ENCODE results near the gene CDKN2D. TPM values are rescaled to one million over a fixed set of nuclear protein-coding genes. Genes with fewer than 3 reads are reported as not detected.

Gene CDKN2D
- total RNA-seq = 8.3 to 12.0 TPM (median 10.4 TPM) in 3 replicates
- long read RNA-seq, transcript CDKN2D-202 (2 exons, 1,422 nt) = major isoform, 12 of 35 reads
- long read RNA-seq, partial matches to known transcripts = 0 of 35 reads
- long read RNA-seq, other reads (novel, unspliced or antisense) = 23 of 35 reads

DNA sequence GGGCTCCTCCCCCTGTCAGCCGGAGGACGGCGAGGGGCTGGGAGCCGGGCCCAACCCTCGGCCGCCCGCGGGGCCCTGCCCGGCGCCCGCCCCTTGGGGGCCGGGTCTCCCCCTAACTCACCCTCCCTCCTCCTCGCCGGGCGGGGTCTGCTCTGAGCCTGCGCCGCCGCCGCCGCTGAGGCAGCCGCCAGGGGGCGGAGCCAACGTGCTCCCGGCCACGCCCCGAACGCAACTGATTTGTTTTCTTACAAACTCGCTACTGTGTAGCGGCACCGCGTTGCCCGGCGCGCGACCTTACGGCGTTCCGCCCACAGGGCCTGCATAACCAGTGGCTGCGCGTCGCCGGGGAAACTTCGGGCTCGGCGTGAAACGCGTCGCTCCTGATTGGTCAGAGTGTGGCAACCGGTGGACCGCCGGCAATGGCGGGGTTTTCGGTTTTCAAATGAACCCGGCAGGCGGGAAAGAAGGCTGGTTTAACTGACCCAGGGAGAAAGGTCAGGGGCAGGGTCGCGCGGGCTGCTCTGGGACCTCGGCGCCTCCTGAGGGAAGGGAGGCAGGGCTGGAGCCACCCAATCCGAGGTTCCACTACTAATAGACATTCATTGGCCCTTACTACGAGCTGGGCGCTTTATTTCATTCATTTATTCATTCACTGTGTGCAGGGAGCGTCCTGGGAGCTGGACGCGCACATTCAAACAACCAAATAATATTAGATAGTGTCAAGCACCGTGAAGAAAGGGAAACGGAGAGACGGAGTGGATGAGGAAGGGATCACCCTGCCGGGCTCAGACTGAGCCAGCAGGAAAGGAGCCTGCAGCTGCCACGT is at the start of gene CDKN2D:
CDKN2D (minus strand) TSS at position 154 of the 826 bp plus-strand sequence. CDS start 326 bp downstream, outside the sequence.
- H3K27ac Mint-ChIP-seq (ENCODE audit: unreplicated experiment) = peak within 1 kb of the TSS; percentile 82
- peak within 1 kb of the TSS; percentile 84 for H3K4me3 Mint-ChIP-seq (ENCODE audit: unreplicated experiment)
- H3K27me3 Mint-ChIP-seq (ENCODE audit: low read depth) = no peaks in the 10 kb centered on the region
- TF ChIP-seq CTCF (IDR thresholded peaks at IDR 0.05) = peak; percentile 24
- no peaks in the 10 kb centered on the region for H3K9me3 Mint-ChIP-seq (ENCODE audit: low read depth)
- H3K4me1 Mint-ChIP-seq (ENCODE audit: low read depth) = peaks cover 42% of the 10 kb centered on the region
- no peaks in the 10 kb centered on the region for H3K36me3 Mint-ChIP-seq (ENCODE audit: low read depth)
- DNase-seq (ENCODE audit: low spot score) = peak; percentile 100

- peak overlapping the region; percentile 36 for H3K4me3 Mint-ChIP-seq (ENCODE audit: unreplicated experiment)
- H3K9me3 Mint-ChIP-seq (ENCODE audit: low read depth) = no peaks in the 10 kb centered on the region
- H3K27ac Mint-ChIP-seq (ENCODE audit: unreplicated experiment) = peak overlapping the region; percentile 98
- peaks cover 20% of the 10 kb centered on the region for H3K4me1 Mint-ChIP-seq (ENCODE audit: low read depth)
- no peaks in the 10 kb centered on the region for H3K36me3 Mint-ChIP-seq (ENCODE audit: low read depth)
- no peaks in the 10 kb centered on the region for H3K27me3 Mint-ChIP-seq (ENCODE audit: low read depth)
- DNase-seq (ENCODE audit: low spot score) = no peak
- no peak for TF ChIP-seq CTCF (IDR thresholded peaks at IDR 0.05)
Measured at GRCh38 chr19:10617409-10618121, 48.8 kb upstream of the CDKN2D start.

DNA sequence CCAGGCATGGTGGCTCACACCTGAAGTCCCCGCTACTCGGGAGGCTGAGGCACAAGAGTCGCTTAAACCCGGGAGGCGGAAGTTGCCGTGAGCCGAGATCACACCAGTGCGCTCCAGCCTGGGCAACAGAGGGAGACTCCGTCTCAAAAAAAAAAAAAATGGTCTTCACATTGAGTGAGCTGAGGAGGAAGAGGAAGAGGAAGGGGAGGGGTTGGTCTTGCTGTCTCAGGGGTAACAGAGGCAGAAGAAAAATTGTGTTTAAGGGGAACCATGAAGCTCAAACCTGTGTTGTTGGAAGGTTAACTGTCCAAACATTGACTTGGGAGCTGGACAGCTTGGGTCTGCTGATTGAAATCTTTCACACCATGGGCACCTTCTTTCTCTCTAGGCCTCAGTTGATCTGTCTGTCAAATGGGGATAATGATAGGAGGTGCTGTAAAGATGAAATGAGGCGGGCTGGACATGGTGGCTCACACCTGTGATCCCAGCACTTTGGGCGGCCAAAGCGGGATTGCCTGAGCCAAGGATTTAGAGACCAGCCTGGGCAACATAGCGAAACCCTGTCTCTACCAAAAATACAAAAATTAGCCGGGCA is 46.7 kb upstream of the CDKN2D start:
- H3K4me1 Mint-ChIP-seq (ENCODE audit: low read depth) = peaks cover 28% of the 10 kb centered on the region
- no peaks in the 10 kb centered on the region for H3K36me3 Mint-ChIP-seq (ENCODE audit: low read depth)
- no peak overlapping the region for H3K4me3 Mint-ChIP-seq (ENCODE audit: unreplicated experiment)
- DNase-seq (ENCODE audit: low spot score) = no peak
- H3K27ac Mint-ChIP-seq (ENCODE audit: unreplicated experiment) = peak overlapping the region; percentile 46
- TF ChIP-seq CTCF (IDR thresholded peaks at IDR 0.05) = no peak
- no peaks in the 10 kb centered on the region for H3K9me3 Mint-ChIP-seq (ENCODE audit: low read depth)
- H3K27me3 Mint-ChIP-seq (ENCODE audit: low read depth) = no peaks in the 10 kb centered on the region

DNA sequence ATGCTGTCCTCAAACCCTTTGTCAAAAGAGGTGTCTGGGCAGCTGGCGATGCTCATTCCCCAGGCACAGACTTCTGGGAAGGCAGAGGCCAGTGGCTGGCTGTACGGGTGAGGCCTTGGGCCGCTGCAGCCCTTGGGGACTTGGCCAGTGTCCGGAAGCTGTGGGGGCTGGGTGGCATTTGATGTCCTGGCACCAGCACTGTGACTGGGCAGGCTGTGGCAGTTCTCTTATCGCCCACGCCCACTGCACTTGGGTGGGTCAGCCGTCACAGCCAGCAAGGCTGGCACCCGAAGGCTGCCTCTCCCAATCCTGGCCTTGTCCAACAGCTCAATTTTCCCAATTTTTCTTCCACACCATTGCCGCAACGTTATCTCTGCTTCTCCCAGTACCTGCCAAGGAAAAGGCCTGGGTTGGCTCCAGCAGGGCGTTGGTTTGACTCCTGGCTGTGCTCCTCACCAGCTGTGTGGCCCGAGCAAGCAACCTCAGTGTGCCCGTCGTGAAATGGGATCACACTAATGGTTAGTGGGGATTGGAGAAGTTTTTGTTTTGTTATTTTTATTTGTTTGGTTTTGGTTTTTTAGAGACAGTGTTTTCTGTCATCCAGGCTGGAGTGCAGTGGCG is 43.8 kb upstream of the CDKN2D start:
- TF ChIP-seq CTCF (IDR thresholded peaks at IDR 0.05) = no peak
- peaks cover 23% of the 10 kb centered on the region for H3K4me1 Mint-ChIP-seq (ENCODE audit: low read depth)

More for the DNA sequence above, 43.8 kb upstream of the CDKN2D start:
- DNase-seq (ENCODE audit: low spot score) = no peak
- Mint-ChIP-seq H3K27me3 (ENCODE audit: low read depth) (no peaks in the 10 kb centered on the region), H3K27ac (ENCODE audit: unreplicated experiment) (peak overlapping the region; percentile 63), H3K36me3 (ENCODE audit: low read depth) (no peaks in the 10 kb centered on the region), H3K4me3 (ENCODE audit: unreplicated experiment) (no peak overlapping the region), H3K9me3 (ENCODE audit: low read depth) (no peaks in the 10 kb centered on the region)
